Activated T-cell treated with anti-CD3 and anti-CD28 coated beads, Interleukin-2, amount 50 U/mL, for 1 hour (primary cell): ENCODE measurements around the gene RMC1.
"Not testable (repeated sequence)": the region's sequence is repeated elsewhere in the genome, so short reads cannot be mapped to it uniquely, and the experiment has no call there.

Experiments
- DNase-seq: peaks from one replicate; pipeline ENCODE4 v3.0.0-alpha.2; 2020

Gene RMC1

GRCh38 chr18:23503038-23503962, at the start of gene RMC1:
RMC1 (plus strand) TSS chr18:23503511; CDS start chr18:23503619, 108 bp downstream.
- DNase-seq: peak; percentile 99

GRCh38 chr18:23453680-23454058, 49.6 kb upstream of the RMC1 start:
- no peak for DNase-seq

DNA sequence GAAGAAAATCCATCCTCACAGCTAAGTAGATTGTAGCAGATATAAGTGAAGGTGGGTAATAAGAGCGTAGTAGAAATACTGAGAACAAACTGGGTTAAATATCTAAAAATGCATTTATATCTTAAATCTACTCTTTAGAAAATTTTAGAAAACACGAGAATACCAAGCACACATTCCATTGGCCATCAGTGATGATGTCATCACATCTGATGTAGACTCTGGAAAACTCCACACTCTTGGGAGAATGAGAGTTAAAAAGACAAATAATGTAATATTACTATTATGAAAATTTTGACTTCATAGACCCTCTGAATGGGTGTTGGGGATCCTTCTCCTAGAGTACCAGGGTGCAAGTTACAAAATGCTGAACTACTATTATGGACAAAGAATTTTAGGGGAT, 46.5 kb upstream of the RMC1 start:
- DNase-seq: no peak

DNA sequence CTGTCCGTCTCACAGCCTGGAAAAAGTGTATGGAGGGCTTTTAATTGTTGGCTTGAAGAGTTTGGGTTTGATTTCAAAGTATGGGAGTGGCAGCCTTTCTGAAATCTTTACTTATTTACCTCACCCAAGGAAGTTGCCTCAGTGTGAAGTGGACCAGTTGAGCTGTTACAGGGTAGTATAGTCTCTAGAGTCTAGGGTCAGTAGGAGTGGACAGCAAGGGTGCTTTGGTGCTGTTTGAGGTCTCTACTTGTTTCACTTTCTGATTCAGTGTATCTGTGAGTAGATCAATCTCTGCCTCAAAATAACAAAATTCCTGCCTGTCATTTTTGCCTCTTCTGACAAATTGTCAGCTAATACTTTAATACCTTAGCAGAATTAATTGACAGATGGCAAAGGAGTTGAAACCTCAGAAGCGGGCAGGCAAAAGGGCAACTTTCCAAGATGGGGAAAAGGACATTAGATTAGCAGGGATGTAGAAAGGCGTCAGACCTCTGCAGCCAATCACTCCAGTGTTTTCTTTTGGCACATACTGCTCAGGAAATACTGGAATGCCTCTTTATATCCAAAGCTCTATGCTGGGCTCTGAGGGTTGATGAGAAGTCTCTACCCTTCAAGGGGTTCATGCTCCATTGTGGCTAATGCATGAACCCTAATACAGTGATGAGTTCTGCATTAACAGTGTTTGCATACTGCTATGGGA, 44.3 kb upstream of the RMC1 start:
- no peak for DNase-seq

DNA sequence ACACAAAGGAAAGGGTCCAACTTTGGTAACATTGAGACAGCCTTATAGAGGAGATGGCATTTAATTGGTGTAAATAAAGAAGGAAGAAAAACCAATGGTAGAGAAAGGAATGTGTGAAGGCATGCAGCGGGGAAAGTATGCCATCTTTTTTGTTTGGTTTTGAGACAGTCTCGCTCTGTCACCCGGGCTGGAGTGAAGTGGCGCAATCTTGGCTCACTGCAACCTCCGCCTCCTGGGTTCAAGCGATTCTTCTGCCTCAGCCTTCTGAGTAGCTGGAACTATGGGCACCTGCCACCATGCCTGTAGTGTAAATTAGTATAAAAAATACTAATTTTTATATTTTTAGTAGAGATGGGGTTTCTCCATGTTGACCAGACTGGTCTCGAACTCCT, 43.8 kb upstream of the RMC1 start:
- DNase-seq: no peak

GRCh38 chr18:23460285-23461273, 42.7 kb upstream of the RMC1 start:
- DNase-seq: no peak

DNA sequence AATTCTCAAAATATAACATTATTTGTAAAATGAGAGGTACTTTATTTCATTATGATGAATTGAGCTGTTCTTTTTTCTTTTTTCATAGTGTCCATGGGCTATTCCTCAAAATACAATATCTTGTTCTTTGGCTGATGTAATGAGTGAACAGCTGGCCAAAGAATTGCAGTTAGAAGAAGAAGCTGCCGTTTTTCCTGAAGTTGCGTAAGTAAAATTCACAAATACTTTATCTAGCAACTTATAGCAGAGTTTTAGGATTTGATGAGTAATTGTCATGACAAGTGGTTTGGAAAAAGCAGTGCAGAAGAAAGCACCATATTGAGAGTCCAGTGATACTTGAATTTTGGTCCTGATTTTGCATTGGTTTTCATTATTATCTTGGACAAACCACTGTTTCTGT, 40.4 kb upstream of the RMC1 start:
- DNase-seq: no peak

GRCh38 chr18:23468753-23469459, 34.4 kb upstream of the RMC1 start:
- DNase-seq: no peak

DNA sequence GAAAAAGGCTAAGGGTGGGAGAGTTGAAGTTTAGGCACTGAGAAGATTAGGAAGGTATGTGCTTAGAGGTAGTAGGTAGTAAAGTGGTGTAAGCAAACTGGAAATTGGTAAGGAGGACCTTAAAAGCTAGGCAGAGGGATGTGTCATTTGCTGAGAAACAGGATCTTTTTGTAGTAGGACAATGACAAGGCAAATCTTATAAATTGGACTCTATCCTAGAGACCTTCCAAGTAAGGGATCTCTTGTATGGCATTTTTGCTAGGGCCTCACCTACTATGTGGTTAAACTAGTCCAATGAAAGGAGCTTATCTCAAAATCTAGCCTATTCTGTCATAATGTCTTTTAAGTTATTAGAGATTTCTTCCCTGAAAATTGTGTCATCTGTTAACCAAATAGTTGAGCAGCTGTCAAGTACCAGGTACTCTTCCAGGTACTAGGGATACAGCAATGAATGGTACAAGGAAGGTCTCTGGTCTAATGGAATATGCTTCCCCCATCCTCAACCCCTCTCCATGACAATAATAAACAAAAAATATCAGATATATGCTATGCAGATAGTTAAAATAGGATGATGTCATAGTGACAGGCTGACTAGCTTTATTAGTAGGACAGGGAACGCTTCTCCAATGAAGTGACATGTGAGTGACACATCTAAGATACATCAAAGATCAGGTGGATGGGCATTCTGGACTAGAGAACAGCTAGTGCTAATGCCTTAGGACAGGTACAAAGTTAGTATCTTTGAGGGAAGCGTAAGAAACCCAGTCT, 32.5 kb upstream of the RMC1 start:
- DNase-seq: no peak

GRCh38 chr18:23471486-23471885, 31.8 kb upstream of the RMC1 start:
- DNase-seq: no peak

DNA sequence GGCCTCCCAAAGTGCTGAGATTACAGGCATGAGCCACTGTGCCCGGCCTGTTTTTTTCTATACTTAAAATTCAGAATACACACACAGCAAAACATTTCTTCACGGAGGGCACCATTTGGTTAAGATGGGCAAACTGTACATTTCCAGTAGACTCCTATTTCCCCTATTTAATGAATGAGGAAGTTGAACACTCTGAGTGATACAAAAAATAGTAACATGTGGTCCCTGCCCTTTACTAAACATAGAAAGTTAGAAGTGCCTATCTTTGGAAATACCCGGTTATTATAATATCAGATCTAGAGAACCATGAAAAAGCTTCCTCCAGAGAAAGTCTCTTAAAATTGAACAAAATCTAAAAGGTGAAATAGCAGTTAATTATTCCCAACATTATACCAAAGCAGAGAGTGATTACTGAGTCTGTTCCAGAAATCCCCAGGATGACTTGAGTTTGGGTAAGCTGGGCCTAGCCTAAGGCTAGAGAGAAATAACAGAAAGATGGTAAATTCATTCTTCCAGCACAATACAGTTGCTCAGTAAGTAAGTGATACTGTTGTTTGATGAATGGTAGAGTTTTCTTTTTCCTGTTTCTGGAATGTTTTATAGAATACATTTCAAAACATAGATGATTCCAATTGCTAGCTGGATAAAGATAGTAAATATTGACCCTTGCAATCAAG, 23.3 kb upstream of the RMC1 start:
- no peak for DNase-seq

GRCh38 chr18:23484561-23485182, 18.6 kb upstream of the RMC1 start:
- no peak for DNase-seq

GRCh38 chr18:23485386-23485785, 17.9 kb upstream of the RMC1 start:
- no peak for DNase-seq

GRCh38 chr18:23487738-23488570, 15.4 kb upstream of the RMC1 start:
- DNase-seq: peak; percentile 50

DNA sequence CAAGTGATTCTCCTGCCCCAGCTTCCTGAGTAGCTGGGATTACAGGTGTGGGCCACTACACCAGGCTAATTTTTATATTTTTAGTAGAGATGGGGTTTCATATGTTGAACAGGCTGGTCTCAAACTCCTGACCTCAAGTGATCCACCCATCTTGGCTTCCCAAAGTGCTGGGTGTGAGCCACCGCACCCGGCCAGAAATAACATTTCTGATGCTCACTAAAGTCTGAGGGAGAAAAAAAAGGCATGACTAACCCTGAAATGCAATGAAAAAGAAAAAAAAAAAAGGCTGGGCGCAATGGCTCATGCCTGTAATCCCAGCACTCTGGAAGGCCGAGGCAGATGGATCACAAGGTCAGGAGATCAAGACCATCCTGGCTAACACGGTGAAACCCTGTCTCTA, 13.7 kb upstream of the RMC1 start:
- not testable (repeated sequence) for DNase-seq

GRCh38 chr18:23493654-23494053, 9.7 kb upstream of the RMC1 start:
- no peak for DNase-seq

- DNase-seq: no peak
Observed at GRCh38 chr18:23494992-23495391, 8.3 kb upstream of the RMC1 start.

- DNase-seq: no peak
Observed at GRCh38 chr18:23495723-23496440, 7.4 kb upstream of the RMC1 start.

DNA sequence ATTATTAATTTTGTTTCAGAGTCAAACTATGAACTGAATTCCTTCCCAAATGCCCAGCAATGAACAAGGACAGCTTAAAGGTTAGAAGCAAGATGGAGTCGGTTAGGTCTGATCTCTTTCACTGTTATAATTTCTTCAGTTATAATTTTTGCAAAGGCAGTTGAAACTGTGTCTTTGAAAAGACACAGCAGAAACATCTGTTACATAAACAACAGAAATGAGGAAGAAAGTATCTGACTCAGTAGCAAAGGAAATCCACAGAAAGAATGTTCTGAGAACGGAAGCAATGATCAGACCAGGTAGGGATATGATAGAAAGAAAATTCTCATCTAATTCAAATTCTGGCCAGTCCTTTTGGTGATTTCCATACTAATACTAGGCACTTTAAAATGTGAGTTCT, 5.2 kb upstream of the RMC1 start:
- no peak for DNase-seq
